ENCODE results near the gene HPCA. TPM values are rescaled to one million over a fixed set of nuclear protein-coding genes. Genes with fewer than 3 reads are reported as not detected.

The HPCA gene
- polyA plus RNA-seq, 1 donor (not counting 4 experiments of a cell fraction or from before 2014, with no cell fraction given) = not detected

GRCh38 chr1:32881291-32881690 lies 5.0 kb upstream of the HPCA start:
- no peak overlapping the region for H3K4me3 ChIP-seq (ENCODE audit: control insufficient read depth in 2 of 3, extremely low read depth in 1 of 3, insufficient read depth in 2 of 3, low read depth in 1 of 3, low read length in 3 of 3)
- H4K20me1 ChIP-seq (ENCODE audit: control insufficient read depth, extremely low read depth, insufficient read depth, low read length) = no peaks in the 10 kb centered on the region
- no peaks in the 10 kb centered on the region for H3K9me1 ChIP-seq (ENCODE audit: control insufficient read depth, extremely low read depth, insufficient read depth, low read length)
- TF ChIP-seq, protein P1, sequence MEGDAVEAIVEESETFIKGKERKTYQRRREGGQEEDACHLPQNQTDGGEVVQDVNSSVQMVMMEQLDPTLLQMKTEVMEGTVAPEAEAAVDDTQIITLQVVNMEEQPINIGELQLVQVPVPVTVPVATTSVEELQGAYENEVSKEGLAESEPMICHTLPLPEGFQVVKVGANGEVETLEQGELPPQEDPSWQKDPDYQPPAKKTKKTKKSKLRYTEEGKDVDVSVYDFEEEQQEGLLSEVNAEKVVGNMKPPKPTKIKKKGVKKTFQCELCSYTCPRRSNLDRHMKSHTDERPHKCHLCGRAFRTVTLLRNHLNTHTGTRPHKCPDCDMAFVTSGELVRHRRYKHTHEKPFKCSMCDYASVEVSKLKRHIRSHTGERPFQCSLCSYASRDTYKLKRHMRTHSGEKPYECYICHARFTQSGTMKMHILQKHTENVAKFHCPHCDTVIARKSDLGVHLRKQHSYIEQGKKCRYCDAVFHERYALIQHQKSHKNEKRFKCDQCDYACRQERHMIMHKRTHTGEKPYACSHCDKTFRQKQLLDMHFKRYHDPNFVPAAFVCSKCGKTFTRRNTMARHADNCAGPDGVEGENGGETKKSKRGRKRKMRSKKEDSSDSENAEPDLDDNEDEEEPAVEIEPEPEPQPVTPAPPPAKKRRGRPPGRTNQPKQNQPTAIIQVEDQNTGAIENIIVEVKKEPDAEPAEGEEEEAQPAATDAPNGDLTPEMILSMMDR (optimal IDR thresholded peaks at IDR 0.05 in 1 of 3, IDR thresholded peaks at IDR 0.05 in 1 of 3, conservative IDR thresholded peaks at IDR 0.05 in 1 of 3; ENCODE audit: extremely low read depth in 1 of 3, insufficient read depth in 2 of 3, low read length in 3 of 3) = no peak
- TF ChIP-seq EZH2 (IDR thresholded peaks at IDR 0.05; ENCODE audit: low read length) = no peak
- no peaks in the 10 kb centered on the region for H3K4me1 ChIP-seq (ENCODE audit: control insufficient read depth, extremely low read depth, insufficient read depth, low read length)
- no peaks in the 10 kb centered on the region for H3K9me3 ChIP-seq (ENCODE audit: control insufficient read depth, low read depth, low read length)
- H3K79me2 ChIP-seq (ENCODE audit: control insufficient read depth, insufficient read depth, low read length) = no peaks in the 10 kb centered on the region
- no peak overlapping the region for H2AFZ ChIP-seq (ENCODE audit: control insufficient read depth, low read length)
- H3K36me3 ChIP-seq (ENCODE audit: control insufficient read depth in 2 of 2, extremely low read depth in 1 of 2, insufficient read depth in 2 of 2, low read length in 2 of 2) = no peaks in the 10 kb centered on the region
- H3K27me3 ChIP-seq (ENCODE audit: control insufficient read depth, extremely low read depth, insufficient read depth, low read length) = peaks cover 19% of the 10 kb centered on the region
- dilution Hi-C loops (cut with MboI; ENCODE audit: extremely low pct_ligation_motif_present, low sequenced_read_pairs) = no loop called here
- no peak overlapping the region for H3K27ac ChIP-seq (ENCODE audit: control insufficient read depth, insufficient read depth, low read length)
- no peak overlapping the region for H3K4me2 ChIP-seq (ENCODE audit: control insufficient read depth, extremely low read depth, insufficient read depth, low read depth, low read length)
- no peak overlapping the region for H3K9ac ChIP-seq (ENCODE audit: control insufficient read depth, extremely low read depth, insufficient read depth, low read length)
- no peak for FAIRE-seq
- DNase-seq (ENCODE audit: low read depth, low spot score) = no peak

DNA sequence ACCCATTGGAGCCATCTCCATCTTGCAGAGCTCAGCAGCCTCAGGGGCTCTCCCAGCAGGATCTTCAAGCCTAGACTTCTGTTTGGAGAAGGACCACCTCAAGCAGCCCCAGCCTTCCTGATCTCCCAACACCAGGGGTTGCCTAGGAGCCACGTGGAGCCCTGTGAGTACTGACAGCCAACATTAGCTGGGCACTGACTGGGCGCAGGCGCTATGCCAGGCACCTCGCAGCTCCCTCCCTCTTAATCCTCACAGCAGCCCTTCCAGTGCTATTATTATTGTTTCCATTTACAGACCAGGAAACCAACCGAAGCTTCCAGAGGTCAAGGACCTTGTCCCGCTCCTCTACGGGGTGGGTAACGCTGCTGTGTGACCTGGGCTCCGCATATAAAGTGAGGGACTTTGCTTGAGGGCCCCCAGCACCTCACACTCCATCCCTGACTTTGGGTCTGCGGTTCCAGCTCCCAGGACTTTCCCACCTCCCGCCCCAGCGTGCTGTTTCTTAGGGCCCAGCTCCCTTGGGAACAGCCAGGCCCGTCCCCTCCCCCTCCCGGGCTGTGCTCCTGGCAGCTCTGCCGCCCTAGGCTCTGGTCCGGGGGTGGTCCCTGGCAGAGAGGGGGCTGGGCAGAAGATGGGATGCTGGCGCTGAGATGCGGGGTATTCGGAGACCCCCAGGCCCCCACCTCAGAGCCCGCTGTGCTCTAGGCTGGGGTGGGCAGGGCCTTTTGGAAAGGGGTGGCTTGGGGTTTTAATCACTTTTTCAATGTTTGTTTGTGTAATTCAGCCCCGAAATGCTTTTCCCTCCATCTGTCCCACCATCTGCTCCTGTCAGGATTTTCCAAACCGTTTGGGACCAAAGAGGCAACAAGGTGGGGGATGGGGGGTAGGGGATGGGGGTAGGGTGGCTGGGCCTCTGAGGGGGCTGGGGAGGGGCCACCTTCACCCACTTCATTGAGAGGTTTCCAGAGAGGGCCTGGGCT lies 4.1 kb upstream of the HPCA start:
- Histone ChIP-seq H3K79me2 (ENCODE audit: control insufficient read depth, insufficient read depth, low read length) (no peaks in the 10 kb centered on the region), H3K4me2 (ENCODE audit: control insufficient read depth, extremely low read depth, insufficient read depth, low read depth, low read length) (no peak overlapping the region), H4K20me1 (ENCODE audit: control insufficient read depth, extremely low read depth, insufficient read depth, low read length) (peaks cover 3% of the 10 kb centered on the region), H3K27me3 (ENCODE audit: control insufficient read depth, extremely low read depth, insufficient read depth, low read length) (peaks cover 26% of the 10 kb centered on the region), H3K9ac (ENCODE audit: control insufficient read depth, extremely low read depth, insufficient read depth, low read length) (no peak overlapping the region), H3K36me3 (ENCODE audit: control insufficient read depth in 2 of 2, extremely low read depth in 1 of 2, insufficient read depth in 2 of 2, low read length in 2 of 2) (no peaks in the 10 kb centered on the region), H3K27ac (ENCODE audit: control insufficient read depth, insufficient read depth, low read length) (no peak overlapping the region), H3K9me3 (ENCODE audit: control insufficient read depth, low read depth, low read length) (no peaks in the 10 kb centered on the region), H3K4me1 (ENCODE audit: control insufficient read depth, extremely low read depth, insufficient read depth, low read length) (no peaks in the 10 kb centered on the region), H3K9me1 (ENCODE audit: control insufficient read depth, extremely low read depth, insufficient read depth, low read length) (no peaks in the 10 kb centered on the region), H3K4me3 (ENCODE audit: control insufficient read depth in 2 of 3, extremely low read depth in 1 of 3, insufficient read depth in 2 of 3, low read depth in 1 of 3, low read length in 3 of 3) (no peak overlapping the region), H2AFZ (ENCODE audit: control insufficient read depth, low read length) (no peak overlapping the region)
- TF ChIP-seq, protein P1 (optimal IDR thresholded peaks at IDR 0.05 in 1 of 3, IDR thresholded peaks at IDR 0.05 in 1 of 3, conservative IDR thresholded peaks at IDR 0.05 in 1 of 3; ENCODE audit: extremely low read depth in 1 of 3, insufficient read depth in 2 of 3, low read length in 3 of 3) = no peak
- no peak for TF ChIP-seq EZH2 (IDR thresholded peaks at IDR 0.05; ENCODE audit: low read length)
- dilution Hi-C loops (cut with MboI; ENCODE audit: extremely low pct_ligation_motif_present, low sequenced_read_pairs) = no loop called here
- DNase-seq (ENCODE audit: low read depth, low spot score) (no peak), FAIRE-seq (no peak)
